22Rv1 (cell line): ENCODE data around the gene CYP21A2.
"Not testable (repeated sequence)": the region's sequence is repeated elsewhere in the genome, so short reads cannot be mapped to it uniquely, and the experiment has no call there.

Experiments used
- CTCF ChIP-seq: fragments of 450-650 bp; IDR thresholded peaks from 2 replicates; pipeline ENCODE4 v1.5.1; 2017; ENCODE audit warnings: mild to moderate bottlenecking
- ZFX ChIP-seq: fragments of 450-650 bp; IDR thresholded peaks from 2 replicates; pipeline ENCODE4 v1.6.1; 2017; ENCODE audit warnings: antibody characterized with exemption, borderline replicate concordance

GRCh38 chr6:32013738-32014137 lies 24.5 kb upstream of the CYP21A2 start:
- TF ChIP-seq CTCF, ZFX: not testable (repeated sequence)
